Parathyroid adenoma (tissue), 2 donors: ENCODE results near the gene ABLIM2.

ENCODE experiments used
- H2AFZ ChIP-seq: fragments of 300-600 bp; sonication (generic); one replicate; pipeline ENCODE4 v1.7.0; 2017; ENCODE audit warnings: antibody characterized with exemption, mild to moderate bottlenecking
- H3K27ac ChIP-seq: fragments of 300-600 bp; sonication (generic); one replicate; pipeline ENCODE4 v1.7.0; 2017
- H3K27me3 ChIP-seq: fragments of 300-600 bp; sonication (generic); one replicate; pipeline ENCODE4 v1.7.0; 2017; ENCODE audit warnings: low read length; ENCODE audit not compliant: control insufficient read depth, insufficient read depth
- H3K36me3 ChIP-seq: fragments of 300-600 bp; sonication (generic); one replicate; pipeline ENCODE4 v1.7.0; 2017; ENCODE audit warnings: low read length; ENCODE audit not compliant: control insufficient read depth, insufficient read depth
- H3K4me1 ChIP-seq: fragments of 300-600 bp; sonication (generic); one replicate; pipeline ENCODE4 v1.7.0; 2017; ENCODE audit warnings: control low read depth
- H3K4me2 ChIP-seq: fragments of 300-600 bp; sonication (generic); one replicate; pipeline ENCODE4 v1.7.0; 2017; ENCODE audit warnings: low read length
- H3K4me3 ChIP-seq: fragments of 300-600 bp; sonication (generic); one replicate; pipeline ENCODE4 v1.7.0; 2017; ENCODE audit warnings: low read depth, low read length
- H3K79me2 ChIP-seq: fragments of 300-600 bp; sonication (generic); one replicate; pipeline ENCODE4 v1.7.0; 2017; ENCODE audit warnings: control low read depth
- H3K9ac ChIP-seq: fragments of 300-600 bp; sonication (generic); one replicate; pipeline ENCODE4 v1.7.0; 2017; ENCODE audit warnings: mild to moderate bottlenecking
- H3K9me3 ChIP-seq: fragments of 300-600 bp; sonication (generic); one replicate; pipeline ENCODE4 v1.7.0; 2017; ENCODE audit warnings: low read length; ENCODE audit not compliant: control insufficient read depth
- TF ChIP-seq, protein P1 (sequence below): fragments of 300-600 bp; sonication (generic); IDR thresholded peaks from one replicate; pipeline ENCODE4 v1.7.0; 2017; ENCODE audit warnings: antibody characterized with exemption, mild to moderate bottlenecking
- donor health status: primary hyperparathyroidism.

ABLIM2 gene

DNA sequence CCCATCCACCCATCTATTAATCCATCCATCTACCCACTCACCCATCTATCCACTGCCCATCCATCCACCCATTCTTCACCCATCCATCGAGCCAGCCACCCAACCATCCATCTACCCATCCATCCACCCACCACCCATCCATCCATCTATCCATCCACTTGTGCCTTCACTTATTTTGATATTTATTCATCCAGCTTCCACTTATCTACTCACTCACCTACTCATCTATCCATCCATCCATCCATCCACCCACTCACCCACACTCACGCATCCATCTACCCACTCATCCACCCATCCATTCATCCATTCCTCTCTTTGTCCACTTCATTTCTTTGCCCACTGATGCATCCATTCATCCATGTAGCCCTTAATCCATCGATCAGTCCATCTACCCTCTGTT lies 146.1 kb downstream of the ABLIM2 start:
- Histone ChIP-seq H3K79me2 (no peaks in the 10 kb centered on the region), H3K4me2 (no peak overlapping the region), H3K4me3 (no peak overlapping the region), H3K9ac (no peak overlapping the region), H3K36me3 (no peaks in the 10 kb centered on the region), H3K27ac (no peak overlapping the region), H3K27me3 (no peaks in the 10 kb centered on the region), H2AFZ (no peak overlapping the region), H3K9me3 (no peaks in the 10 kb centered on the region), H3K4me1 (no peaks in the 10 kb centered on the region)
- TF ChIP-seq, protein P1, sequence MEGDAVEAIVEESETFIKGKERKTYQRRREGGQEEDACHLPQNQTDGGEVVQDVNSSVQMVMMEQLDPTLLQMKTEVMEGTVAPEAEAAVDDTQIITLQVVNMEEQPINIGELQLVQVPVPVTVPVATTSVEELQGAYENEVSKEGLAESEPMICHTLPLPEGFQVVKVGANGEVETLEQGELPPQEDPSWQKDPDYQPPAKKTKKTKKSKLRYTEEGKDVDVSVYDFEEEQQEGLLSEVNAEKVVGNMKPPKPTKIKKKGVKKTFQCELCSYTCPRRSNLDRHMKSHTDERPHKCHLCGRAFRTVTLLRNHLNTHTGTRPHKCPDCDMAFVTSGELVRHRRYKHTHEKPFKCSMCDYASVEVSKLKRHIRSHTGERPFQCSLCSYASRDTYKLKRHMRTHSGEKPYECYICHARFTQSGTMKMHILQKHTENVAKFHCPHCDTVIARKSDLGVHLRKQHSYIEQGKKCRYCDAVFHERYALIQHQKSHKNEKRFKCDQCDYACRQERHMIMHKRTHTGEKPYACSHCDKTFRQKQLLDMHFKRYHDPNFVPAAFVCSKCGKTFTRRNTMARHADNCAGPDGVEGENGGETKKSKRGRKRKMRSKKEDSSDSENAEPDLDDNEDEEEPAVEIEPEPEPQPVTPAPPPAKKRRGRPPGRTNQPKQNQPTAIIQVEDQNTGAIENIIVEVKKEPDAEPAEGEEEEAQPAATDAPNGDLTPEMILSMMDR = no peak

DNA sequence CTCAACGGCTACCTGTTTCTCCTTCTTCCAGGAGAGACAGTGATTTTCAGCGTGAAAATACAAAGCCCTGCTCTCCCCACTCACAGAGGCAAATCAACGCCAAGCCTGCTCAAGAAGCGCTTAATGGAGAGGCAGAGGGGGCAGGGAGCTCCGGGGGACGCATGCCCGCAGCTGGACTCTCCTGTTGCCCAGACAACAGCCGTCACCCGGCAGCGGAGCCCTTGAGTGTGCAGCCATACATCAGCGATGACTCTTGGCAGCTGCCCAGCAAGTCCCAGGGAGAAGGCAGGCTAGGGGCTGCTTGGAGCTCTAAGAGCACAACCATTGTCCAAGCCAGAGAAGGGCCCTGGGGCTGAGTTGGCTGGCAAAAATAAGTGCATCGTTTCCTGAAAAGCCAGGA lies 148.0 kb downstream of the ABLIM2 start:
- H3K9ac ChIP-seq = no peak overlapping the region
- peak overlapping the region; percentile 32 for H3K4me2 ChIP-seq
- H3K4me1 ChIP-seq = no peaks in the 10 kb centered on the region
- H3K36me3 ChIP-seq = no peaks in the 10 kb centered on the region
- TF ChIP-seq, protein P1 = no peak
- no peak overlapping the region for H3K27ac ChIP-seq
- H3K27me3 ChIP-seq = no peaks in the 10 kb centered on the region
- H3K9me3 ChIP-seq = no peaks in the 10 kb centered on the region
- no peak overlapping the region for H2AFZ ChIP-seq
- H3K4me3 ChIP-seq = no peak overlapping the region
- no peaks in the 10 kb centered on the region for H3K79me2 ChIP-seq

DNA sequence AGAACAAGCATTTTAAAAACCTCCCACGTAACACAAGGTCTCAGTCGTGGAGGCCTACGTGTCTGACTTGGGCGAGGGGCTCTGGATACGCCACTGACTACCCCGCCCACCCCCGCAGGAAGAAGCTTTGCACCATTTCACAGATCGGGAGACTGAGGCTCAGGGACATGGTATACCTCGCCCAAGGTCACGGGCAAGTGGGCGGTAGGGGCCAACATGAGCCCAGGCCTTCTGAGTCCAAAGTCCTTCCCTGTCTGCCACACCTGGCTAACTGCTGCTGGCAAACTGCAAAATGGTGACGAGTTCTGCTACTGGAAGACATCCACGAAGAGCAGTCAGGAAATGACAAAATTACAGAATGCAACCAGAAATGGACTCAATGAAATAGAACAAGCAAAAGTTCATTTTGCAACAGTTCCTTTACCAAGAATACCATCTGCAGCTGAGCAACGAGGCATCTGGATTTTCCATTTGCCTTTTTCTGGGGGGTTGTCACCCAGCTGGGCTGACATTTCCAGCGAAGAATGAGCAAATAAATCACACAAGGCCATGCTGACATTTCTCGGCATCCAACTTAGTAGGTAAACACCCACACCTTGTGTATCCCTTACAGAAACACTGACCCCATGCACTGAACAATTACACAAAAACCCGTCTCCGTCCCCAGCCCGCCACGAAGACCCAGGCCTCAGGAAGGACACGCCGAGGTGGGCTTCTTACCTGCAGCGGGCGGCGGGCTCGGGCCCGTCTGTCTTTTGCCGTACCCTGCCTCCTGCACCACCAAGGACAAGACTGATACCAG lies 148.7 kb downstream of the ABLIM2 start:
- Histone ChIP-seq H3K36me3 (no peaks in the 10 kb centered on the region), H3K27ac (no peak overlapping the region), H3K9me3 (no peaks in the 10 kb centered on the region), H3K27me3 (no peaks in the 10 kb centered on the region), H3K4me3 (no peak overlapping the region), H3K4me1 (no peaks in the 10 kb centered on the region), H3K4me2 (no peak overlapping the region), H3K79me2 (no peaks in the 10 kb centered on the region), H3K9ac (no peak overlapping the region), H2AFZ (no peak overlapping the region)
- TF ChIP-seq, protein P1 = no peak

DNA sequence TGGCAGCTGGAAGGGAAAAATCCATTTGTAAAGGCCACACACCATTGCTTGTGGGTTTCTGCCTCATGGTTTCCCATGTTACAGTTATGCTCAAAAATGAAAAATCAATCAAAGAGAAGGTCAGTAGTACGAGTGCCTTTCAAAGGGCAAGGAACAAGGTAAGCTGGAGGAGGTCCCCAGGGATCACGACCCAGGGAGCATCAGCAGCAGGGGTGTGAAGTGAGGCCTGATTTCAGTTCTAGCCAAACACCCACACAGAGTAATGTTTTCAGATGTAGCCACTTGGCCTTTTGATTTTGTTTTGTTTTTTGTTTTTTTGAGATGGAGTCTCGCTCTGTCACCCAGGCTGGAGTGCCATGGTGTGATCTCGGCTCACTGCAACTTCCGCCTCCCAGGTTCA lies 149.5 kb downstream of the ABLIM2 start:
- Histone ChIP-seq H3K79me2 (no peaks in the 10 kb centered on the region), H2AFZ (no peak overlapping the region), H3K27me3 (no peaks in the 10 kb centered on the region), H3K9me3 (no peaks in the 10 kb centered on the region), H3K9ac (no peak overlapping the region), H3K4me3 (no peak overlapping the region), H3K4me2 (no peak overlapping the region), H3K36me3 (no peaks in the 10 kb centered on the region), H3K4me1 (no peaks in the 10 kb centered on the region), H3K27ac (no peak overlapping the region)
- TF ChIP-seq, protein P1 = no peak

DNA sequence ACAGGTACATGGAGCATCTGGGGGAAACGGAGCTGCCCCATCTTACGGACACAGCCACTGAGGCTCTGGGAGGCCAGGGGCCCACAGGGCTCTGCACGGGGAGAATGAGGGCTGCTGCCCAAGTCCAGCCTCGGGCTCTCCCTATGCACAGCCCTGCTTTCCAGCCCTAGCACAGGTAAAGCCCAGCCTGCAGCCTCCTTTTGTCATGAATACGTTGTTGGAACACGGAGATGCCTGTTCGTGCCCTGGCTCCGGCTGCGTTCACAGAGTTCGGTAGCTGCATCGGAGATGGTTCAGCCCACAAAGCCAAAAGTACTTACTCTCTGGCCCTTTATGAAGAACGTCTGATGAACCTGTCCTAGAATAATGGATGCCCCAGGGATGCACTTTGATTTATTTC lies 150.2 kb downstream of the ABLIM2 start:
- Histone ChIP-seq H3K9ac (no peak overlapping the region), H3K36me3 (no peaks in the 10 kb centered on the region), H3K4me3 (no peak overlapping the region), H3K4me2 (no peak overlapping the region), H2AFZ (no peak overlapping the region), H3K27ac (no peak overlapping the region), H3K9me3 (no peaks in the 10 kb centered on the region), H3K4me1 (no peaks in the 10 kb centered on the region), H3K27me3 (no peaks in the 10 kb centered on the region), H3K79me2 (no peaks in the 10 kb centered on the region)
- TF ChIP-seq, protein P1 = no peak
